ENCODE measurements around the gene LRRC34.

Gene LRRC34

DNA sequence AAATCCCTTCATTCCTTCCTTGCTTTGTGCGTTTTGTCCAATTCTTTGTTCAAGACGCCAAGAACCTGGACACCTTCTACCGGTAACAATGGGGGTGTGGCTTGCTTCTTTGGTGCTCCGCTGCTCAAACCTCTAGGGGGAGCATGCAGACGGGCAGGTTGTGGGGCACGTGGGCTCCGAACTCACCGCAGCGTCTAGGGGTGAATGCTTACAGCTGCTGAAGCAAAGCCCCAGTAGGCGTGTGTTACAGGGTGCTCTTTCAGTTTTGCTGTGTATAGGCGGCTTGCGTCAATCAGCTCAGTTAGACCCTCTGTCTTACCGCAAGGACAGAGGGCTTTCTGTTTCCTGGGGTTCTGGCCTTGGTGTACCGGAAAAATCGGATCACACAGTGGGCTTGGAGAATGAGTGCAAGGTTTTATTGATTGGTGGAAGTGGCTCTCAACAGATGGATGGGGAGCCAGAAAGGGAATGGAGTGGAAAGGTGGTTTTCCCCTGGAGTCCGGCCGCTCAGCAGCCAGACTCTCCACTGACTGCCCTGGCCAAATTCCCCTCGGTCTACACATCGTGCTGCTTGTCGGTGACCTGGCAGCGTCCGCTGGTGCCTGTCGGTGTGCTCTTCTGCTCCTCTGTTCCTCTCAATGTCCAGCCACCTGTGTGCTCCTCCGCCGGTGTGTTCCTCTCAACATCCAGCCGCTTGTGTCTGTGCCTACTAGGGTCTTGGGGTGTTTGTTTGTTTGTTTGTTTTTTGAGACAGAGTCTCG lies 1.2 kb upstream of the LRRC34 start:
- peak in 3 of 4 experiments; percentile 45 to 62 (median 52) for DNase-seq (ENCODE audit: low read depth in 4 of 4, low spot score in 1 of 4)

DNA sequence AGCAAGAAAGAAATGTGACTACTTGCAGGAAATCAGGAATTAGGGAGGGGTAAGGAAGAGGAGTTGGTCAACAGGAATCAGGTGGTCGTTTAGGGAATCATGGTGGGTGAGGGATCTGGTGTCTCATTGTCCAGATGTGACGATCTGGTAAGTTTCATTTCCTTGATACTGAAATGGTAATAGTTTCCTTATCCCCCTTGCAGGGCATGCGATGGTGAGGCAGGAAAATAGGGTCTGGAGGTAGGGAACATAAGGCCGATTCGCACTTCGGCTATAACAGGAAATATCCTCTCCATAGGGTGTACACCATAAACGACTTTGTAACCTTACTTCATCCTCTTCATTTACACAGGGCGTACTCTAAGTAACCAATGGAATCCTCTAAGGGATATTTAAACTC lies 574 bp upstream of the LRRC34 start:
- DNase-seq (ENCODE audit: low read depth in 4 of 4, low spot score in 1 of 4) = no peak

DNA sequence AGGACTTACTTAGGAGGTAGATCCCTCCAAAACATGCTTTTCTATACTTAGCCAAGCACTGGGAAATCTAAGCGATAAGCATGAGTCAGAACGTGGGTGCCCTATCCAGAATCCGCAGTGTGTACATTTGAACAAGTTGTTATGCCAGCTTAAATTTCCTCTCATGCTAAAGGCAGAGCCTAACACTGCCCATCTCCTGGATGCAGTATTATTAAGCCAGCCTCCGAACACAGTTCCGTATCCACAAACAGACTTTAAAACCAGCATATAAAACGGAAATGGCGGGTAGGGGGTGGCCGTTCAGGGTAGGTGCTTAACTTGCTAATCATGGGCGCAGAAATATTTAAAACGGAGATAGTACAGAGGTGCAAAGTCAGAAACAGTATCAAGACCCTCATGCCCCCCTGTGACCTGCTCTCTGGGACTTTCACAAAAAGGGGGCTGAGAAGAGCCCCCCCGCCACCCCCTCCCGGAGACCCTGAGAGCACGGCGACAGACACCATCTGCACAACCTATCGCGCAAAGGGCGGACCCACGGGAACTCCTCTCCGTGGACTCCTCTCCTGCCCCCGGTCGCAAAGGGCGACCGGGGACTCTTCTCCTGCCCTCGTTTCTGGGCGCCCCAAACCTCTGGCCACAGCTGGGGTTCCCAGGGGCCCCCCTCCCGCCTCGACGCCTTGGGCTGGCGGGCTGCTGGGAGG lies 923 bp downstream of the LRRC34 start:
- no peak for DNase-seq (ENCODE audit: low read depth in 4 of 4, low spot score in 1 of 4)

DNA sequence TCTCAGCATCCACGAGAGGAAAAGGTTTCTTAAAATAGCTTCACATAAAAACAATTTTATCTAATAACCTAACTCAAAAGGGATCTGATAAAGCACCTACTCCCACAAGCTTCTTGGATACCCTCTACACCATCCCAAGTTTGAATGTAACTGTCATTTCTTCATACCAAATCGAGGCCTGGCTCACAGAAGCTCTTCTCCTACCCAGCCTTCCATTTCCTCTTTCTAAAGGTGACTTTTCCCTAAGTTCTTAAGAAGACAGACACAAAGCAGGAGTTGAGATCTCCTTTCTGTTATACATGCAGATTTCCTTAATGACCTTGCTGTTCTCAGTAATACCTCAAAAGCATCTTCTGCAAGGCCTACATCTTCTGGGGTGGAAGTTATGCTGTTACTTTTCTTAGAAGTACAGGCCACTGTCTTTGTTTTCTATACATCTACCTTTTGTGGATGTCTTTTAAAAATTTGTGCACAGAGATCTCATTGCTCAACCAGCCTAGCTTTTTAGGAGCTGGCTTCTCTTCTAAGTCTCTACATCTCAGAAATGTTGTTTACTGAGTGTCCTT lies 3.4 kb downstream of the LRRC34 start:
- no peak for DNase-seq (ENCODE audit: low read depth in 4 of 4, low spot score in 1 of 4)

DNA sequence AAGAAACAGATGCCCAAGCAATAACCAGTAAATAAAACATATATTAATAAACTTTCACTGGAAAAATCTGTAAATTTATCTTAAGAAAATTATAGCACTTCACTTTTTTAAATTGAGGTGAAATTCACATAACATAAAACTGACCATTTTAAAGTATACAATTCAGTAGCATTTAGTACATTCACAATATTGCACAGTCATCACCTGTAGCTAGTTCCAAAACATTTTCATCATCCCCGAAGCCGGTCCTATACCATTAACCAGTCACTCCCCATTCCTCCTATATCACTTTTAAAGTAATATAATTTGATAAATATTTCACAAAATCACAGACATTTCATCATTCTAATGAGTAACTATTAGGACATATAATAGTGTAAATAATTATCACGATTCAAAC lies 8.0 kb downstream of the LRRC34 start:
- DNase-seq (ENCODE audit: low read depth in 4 of 4, low spot score in 1 of 4) = no peak

DNA sequence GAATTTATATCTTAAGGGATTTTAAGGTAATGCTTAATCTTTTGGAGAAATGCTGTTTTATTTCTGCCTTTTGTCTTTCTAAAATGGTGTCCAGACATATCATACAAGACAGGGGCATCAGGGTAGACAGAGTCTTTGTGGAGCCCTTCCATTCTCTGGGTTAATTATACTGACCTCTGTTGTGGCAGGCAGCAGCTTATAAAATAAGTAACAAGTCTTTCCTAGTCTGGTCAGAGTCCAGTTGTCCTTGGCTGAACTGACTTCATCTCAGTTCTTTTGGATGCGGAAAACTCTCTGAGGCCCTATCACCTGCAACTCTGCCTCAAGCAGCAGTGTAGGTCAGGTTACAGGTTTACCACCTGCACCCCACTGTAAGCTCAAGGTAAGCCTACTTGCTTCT lies 20.3 kb downstream of the LRRC34 start:
- DNase-seq (ENCODE audit: low read depth in 4 of 4, low spot score in 1 of 4) = no peak

DNA sequence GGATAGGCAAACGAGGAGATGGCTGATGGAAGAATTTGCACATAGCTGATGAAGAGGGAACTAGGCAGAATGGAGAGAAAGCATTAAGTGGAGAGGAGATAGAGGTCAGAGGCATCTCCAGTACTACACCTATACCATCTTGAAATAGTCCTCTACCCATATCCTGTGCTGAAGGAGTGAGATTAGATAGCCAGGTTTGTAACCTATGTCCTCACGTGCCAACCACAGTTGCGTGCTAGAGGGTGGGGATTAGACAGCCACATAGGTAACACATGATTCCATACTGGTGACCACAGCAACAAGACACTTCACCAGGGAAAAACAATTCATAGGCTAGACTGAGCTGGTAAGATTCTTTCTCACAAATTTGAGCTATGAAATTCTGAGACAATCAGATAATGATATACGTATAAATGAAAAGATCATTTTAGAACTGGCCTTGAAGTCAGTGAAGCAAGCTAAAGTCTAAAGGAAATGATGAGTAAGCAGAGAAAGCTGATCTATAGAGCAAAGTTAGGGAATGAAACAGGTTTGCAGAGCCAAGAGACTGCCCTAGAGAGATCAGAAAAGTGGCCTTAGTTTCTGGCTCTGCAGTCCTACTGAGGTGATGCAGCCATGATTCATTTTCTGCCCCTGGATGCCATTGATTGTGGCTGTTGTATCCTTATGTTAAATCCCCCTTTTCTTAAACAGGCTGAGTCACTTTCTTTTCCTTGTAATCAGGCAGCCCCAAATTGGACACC lies 21.8 kb downstream of the LRRC34 start:
- DNase-seq (ENCODE audit: low read depth in 4 of 4, low spot score in 1 of 4) = no peak

DNA sequence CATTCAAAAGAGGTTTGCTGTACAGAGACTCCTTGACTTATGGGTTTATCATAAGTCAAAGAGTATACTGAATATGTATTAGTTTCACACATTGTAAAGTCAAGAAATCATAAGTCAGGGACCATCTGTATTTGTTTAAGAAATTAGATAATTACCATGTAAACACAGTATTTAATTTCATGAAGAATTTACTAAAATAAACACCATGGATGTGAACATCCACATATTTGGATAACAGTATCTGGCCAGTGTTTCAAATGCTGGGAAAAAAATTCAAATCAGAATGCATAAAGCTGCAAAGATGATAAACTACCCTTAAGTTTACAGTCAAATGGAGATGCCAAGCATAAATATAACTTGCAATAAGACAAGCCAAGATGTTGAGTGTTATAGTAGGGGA lies 22.5 kb downstream of the LRRC34 start:
- no peak for DNase-seq (ENCODE audit: low read depth in 4 of 4, low spot score in 1 of 4)

DNA sequence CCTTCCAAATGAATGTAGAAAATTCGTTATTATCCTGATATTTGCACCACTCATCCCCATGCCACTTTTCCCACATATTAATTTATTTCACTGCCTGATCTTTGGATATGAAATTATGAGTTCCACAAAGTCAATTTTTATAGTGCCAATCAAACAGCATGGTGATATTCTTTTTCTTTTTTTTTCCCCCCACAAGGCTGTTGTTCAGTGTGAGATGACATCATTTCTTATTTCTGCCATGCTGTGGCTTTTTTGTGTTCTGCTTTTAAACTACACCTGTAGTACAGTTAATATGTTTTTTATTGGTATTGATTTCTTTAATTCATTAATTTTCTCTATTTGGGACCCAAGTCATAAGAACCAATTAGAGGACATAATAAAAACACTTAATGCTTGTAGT lies 24.9 kb downstream of the LRRC34 start:
- DNase-seq (ENCODE audit: low read depth in 4 of 4, low spot score in 1 of 4) = no peak

DNA sequence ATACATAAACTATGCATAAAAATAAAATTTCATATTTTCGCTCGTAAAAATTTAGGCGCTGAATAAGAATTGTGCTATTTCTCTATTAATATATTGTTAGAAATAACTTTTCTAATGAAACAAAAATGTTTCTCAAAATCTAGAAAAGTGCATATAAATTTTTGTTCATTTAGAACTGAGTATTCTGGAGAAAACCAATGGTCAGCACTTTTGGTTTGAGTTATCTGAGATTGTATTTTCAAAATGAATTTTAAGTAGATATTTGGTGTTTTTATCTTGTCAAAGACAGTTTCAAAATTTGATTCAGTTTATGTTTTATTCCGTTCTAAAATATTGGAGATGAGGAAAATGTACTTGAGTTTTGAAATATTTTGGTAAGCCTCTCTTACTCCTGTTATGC lies 25.6 kb downstream of the LRRC34 start:
- no peak for DNase-seq (ENCODE audit: low read depth in 4 of 4, low spot score in 1 of 4)

DNA sequence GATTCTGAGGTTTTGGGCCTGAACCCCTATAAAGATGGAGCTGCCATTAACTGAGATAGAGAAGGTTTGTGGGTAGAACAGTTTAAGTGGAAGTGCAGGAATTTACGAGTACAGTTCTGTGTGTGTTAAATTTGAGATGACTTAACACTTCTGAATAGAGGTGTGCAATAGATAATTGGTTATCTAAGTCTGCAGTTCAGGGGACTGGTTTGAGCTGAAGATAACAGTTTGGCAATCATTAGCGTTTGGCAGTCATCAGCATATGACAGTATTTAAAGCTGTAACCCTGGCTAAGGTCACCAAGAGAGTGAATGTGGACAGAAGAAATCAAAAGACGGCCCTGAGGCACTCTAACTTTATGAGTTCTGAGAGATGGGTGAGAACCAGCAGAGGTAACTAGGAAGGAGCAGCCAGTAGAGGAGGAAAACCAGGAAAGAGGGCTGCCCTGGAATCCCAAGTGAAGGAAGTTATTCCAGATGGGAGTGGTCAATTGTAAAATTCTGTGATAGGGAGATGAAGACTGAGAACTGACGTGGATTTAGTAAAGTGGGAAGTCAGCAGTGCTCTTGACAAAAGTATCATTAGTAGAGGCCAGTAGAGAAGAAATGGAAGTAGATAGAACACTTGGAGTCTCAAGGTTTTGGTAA lies 31.4 kb downstream of the LRRC34 start:
- DNase-seq (ENCODE audit: low read depth in 4 of 4, low spot score in 1 of 4) = no peak

DNA sequence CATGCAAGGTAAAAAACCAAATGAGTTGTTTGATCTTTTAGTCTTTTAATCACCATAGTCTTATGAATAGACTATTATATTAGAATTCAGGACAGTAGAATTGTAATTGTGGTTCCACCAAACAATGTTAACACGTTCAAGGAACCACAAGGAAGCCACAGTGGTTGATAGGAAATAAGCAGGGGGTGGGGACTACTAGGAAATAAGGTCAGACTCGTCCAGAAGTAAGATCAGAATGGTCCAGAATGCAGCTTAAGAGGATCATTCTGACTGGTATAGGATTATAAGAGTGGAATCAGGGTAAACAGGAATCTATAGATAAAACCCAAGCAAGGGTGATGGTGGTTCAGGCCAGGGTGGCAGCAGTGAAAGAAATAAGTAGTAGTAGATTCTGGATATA lies 32.0 kb downstream of the LRRC34 start:
- DNase-seq (ENCODE audit: low read depth in 4 of 4, low spot score in 1 of 4) = no peak

DNA sequence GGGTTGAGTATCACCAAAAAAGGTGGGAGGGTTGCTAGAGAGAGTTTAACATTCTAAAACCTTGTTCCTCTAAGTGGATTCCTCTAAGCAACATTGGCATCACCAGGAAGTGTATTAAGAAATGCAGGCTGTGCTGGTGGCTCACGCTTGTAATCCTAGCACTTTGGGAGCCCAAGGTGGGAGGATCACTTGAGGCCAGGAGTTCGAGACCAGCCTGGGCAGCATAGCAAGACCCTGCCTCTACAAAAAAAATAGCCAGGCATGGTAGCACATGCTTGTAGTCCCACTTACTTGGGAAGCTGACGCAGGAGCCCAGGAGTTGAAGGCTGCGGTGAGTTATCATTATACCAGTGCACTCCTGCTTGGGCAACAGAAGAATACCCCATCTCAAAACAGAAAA lies 34.9 kb downstream of the LRRC34 start:
- no peak for DNase-seq (ENCODE audit: low read depth in 4 of 4, low spot score in 1 of 4)

DNA sequence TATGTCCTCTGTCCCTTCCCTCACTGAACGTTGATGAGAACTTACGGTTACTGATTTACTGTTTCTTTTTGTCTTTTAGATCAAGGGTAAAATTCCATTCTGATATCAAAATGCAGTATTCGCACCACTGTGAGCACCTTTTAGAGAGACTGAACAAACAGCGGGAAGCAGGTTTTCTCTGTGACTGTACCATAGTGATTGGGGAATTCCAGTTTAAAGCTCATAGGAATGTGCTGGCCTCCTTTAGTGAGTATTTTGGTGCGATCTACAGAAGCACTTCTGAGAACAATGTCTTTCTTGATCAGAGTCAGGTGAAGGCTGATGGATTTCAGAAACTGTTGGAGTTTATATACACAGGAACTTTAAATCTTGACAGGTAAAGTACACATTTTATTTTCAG lies 38.5 kb downstream of the LRRC34 start:
- DNase-seq (ENCODE audit: low read depth in 4 of 4, low spot score in 1 of 4) = no peak

DNA sequence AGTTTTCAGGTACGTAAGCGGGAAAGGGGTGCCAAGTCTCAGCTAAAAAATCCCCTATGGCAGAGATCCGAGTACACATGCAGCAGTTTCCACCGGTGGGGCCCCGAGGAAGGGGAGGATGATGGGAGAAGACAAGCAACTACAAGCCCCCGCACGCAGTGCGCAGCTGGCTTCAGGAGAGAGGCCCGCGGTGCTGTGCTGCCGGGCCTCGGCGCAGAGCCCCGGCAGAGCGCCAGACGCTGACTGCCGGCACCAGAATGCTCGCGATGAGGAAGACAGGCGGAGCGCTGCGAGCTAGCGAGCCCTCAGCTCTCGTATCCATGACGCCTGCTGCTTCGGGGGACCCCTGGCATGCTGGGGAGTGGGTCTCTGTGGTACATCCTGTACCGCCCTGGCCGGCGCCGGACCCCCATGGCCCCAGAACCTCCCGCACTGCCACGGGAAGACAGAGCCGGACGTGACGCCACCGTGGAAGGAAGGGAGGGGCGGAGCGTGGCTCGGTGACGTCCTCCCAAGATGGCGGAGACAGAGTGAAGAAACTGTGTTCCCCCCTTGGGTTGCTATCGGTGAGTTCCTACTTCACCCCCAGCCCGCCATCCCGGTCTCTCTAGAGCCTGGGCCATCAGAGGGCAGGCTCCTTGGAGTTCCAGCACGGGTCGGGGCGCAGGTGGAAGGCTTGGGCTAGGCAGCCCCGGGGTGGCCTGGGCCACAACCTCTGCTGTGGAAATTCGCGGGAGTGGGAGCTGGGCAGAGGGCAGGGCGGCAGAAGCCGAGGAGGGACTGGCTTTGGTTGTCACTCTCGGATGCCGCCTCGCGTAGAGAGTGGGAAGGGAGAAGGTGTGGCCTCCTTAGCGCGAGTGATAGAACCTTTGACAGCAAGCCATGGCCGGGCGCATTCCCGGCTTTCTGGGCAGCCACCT lies 39.5 kb downstream of the LRRC34 start, which contains the start of gene MYNN:
TSS of gene MYNN (plus strand) at position 500 of the 920 bp plus-strand sequence. CDS start 900 bp downstream, outside the sequence.
- peak; percentile 77 to 90 (median 82) for DNase-seq (ENCODE audit: low read depth in 4 of 4, low spot score in 1 of 4)

DNA sequence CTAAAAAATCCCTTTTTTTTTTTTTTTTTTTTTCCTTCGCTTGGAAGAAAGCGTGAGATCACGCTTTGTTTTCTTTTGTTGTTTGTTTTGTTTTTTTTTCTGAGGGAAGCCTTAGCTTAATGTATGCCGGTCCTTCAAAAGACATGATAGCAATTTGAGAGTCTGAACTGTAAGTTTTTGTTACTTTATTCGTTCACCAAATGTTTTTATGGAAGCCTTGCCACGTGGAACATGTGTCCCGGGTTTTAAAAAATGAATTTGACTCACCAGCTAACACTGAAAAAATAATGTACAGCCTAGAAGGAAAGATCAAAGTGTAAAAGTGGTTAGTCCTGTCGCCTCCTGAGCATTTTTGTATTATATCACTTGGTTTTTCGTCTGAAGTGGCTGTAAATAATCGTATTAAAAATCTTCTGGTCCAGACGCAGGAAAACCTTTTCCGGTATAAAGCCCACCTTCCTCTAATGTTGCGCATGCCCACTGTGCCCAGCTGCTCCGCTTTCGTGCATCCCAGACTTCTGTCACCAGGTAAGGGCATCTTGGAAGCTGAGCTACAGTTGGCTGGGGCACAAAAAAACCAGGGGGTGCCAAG lies 40.3 kb downstream of the LRRC34 start:
- peak in 2 of 4 experiments; percentile 53 to 57 for DNase-seq (ENCODE audit: low read depth in 4 of 4, low spot score in 1 of 4)

DNA sequence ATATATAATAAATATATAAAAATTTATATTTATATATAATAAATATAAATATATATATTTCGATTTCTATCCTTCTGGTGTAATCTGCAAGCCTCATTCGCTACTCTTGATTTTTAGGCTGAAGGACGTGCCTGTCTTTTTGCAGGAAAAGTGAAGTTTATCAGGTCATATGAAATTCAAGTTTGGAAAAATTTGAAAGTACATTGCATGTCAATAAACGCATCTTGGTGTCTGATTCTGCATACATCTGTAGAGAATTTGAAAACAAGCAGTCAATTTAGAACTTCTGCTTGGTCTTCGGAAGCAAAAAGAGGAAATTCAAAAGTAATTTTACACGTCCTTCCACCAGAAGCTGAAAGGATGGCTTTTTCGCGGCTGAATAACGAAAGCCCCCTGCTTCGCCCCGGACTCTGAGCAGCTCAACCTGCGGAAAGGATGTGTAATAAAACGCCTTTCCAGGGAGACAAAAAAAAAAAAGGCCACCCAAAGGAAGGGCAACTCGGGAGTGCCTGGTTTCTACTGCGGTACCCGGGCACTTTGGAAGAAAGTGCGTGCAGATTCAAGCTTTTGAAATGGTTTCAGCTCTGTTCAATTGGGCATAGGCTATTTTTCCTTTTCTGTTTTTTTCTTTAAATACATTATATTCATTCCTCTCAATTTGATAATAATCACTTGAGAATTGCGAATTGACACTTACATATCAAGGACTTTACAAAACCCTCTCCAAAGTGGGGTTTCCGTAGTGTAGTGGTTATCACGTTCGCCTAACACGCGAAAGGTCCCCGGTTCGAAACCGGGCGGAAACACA lies 41.0 kb downstream of the LRRC34 start:
- DNase-seq (ENCODE audit: low read depth in 4 of 4, low spot score in 1 of 4) = peak in 2 of 4 experiments; percentile 26 to 28

DNA sequence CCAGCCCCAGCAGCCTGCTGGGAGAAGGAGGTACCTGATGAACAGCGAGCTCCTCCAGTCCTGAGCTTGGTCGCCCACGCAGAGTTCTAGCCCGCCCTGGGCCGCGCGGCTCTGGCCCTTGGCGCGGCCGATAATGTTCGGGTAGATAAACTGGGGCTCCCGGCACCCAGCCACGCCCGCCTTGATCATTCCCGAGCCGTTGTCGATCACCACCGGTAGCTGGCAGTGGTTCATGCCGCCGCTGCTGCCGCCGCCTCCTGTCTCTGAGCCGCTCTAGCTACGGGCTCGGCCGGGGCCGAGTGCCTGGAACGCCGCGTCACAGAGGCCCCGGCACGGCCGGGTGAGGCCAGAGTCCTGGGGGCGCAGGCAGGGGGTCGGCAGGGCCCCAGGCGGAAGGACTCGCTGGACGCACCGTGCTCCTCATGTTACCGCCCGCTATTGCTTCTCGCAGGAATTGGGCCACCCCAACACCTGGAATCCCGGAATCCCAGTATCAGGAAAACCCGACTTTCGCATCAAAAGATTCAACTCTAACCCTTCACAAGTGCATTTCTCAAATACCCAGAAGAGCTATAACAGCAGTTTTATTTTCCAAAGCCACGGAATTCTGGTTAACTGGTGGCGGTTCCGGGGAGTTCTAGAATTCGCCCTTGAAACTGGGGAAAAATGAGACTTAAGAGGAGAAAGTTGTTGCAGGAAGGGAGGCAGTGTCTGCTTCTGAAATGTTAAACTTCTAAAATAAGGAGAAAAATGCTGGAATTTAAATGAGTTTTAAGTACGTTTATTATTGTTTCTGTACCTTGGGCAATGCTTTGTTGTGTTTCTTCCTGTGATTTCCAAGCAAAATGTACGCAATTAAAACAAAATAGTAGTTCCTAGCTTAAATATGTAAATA lies 43.2 kb downstream of the LRRC34 start, which contains the start of gene ACTRT3:
TSS of gene ACTRT3 (minus strand) at position 275 of the 895 bp plus-strand sequence. CDS start at position 234, 41 bp downstream.
- DNase-seq (ENCODE audit: low read depth in 4 of 4, low spot score in 1 of 4) = peak in 2 of 4 experiments; percentile 43 to 50
